ENCODE results near the gene PRPSAP1.

PRPSAP1 gene

DNA sequence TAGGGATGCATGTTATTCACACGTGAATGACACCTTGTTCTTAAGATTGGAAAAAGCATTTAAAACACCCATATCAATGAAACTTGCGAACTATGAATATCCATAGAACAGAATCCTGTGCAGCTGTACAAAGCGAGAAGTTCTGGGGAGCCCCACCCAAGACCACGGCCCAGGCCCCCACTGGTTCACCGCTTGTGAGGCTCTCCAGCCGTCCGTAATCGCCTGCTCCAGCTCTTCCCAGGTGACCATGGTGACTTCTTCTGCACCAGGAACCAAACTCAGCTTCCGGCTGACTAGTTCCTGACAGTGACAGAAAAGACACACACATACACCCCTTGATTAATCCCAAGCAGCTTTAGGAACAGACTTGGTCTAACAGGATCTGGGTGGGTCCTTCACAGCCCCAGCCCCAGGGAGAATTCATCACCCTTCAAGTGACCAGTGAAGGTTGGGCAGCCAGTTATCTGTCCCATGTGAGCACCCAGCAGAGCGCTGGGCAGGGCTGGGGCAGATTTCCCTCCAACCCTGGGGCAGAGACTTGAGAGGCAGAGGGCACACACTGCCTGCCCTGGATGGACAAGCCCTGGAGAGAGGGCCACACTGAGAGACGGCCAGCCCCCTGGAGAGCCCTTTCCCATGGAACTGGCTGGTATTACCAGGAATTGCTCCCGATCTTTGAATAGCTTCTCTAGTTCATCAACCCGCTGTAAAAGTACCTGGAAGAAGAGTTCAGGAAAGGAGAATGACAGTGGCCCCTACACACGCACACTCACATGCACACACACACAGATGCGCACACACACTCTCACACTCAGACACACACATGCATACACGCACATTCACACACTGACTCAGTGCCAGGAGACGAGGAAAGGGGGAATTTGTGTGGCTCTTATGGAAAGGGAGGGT, 49.2 kb downstream of the PRPSAP1 start:
- no peak for DNase-seq (ENCODE audit: low read depth)
- TF ChIP-seq, protein P1, sequence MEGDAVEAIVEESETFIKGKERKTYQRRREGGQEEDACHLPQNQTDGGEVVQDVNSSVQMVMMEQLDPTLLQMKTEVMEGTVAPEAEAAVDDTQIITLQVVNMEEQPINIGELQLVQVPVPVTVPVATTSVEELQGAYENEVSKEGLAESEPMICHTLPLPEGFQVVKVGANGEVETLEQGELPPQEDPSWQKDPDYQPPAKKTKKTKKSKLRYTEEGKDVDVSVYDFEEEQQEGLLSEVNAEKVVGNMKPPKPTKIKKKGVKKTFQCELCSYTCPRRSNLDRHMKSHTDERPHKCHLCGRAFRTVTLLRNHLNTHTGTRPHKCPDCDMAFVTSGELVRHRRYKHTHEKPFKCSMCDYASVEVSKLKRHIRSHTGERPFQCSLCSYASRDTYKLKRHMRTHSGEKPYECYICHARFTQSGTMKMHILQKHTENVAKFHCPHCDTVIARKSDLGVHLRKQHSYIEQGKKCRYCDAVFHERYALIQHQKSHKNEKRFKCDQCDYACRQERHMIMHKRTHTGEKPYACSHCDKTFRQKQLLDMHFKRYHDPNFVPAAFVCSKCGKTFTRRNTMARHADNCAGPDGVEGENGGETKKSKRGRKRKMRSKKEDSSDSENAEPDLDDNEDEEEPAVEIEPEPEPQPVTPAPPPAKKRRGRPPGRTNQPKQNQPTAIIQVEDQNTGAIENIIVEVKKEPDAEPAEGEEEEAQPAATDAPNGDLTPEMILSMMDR (IDR thresholded peaks at IDR 0.05; ENCODE audit: low read depth, low read length): no peak
- TF ChIP-seq, protein P2, sequence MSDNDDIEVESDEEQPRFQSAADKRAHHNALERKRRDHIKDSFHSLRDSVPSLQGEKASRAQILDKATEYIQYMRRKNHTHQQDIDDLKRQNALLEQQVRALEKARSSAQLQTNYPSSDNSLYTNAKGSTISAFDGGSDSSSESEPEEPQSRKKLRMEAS (IDR thresholded peaks at IDR 0.05; ENCODE audit: low read depth, low read length): no peak
- no peak for TF ChIP-seq MYC (IDR thresholded peaks at IDR 0.05; ENCODE audit: low read depth, low read length)
- no peak for TF ChIP-seq POLR2A (IDR thresholded peaks at IDR 0.05; ENCODE audit: extremely low read depth, insufficient read length)
- no peak overlapping the region for H3K4me3 ChIP-seq (ENCODE audit: low read depth, low read length)

DNA sequence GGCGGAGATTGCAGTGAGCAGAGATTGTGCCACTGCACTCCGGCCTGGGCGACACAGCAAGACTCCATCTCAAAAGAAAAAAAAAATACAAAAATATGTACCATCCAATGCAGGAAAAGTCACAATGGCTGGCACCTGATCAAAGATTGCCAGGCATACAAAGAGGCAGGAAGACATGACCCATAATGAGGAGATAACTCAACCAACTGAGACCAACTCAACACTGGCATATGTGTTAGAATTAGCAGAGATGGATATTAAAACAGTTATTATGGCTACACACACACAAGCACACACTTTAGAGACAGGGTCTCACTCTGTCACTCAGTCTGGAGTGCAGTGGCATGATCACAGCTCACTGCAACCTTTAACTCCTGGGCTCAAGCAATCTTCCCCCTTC, 56.3 kb downstream of the PRPSAP1 start:
- no peak overlapping the region for H3K4me3 ChIP-seq (ENCODE audit: low read depth, low read length)
- TF ChIP-seq, protein P1 (IDR thresholded peaks at IDR 0.05; ENCODE audit: low read depth, low read length): no peak
- no peak for TF ChIP-seq POLR2A (IDR thresholded peaks at IDR 0.05; ENCODE audit: extremely low read depth, insufficient read length)
- TF ChIP-seq MYC (IDR thresholded peaks at IDR 0.05; ENCODE audit: low read depth, low read length): no peak
- TF ChIP-seq, protein P2 (IDR thresholded peaks at IDR 0.05; ENCODE audit: low read depth, low read length): no peak
- DNase-seq (ENCODE audit: low read depth): no peak

DNA sequence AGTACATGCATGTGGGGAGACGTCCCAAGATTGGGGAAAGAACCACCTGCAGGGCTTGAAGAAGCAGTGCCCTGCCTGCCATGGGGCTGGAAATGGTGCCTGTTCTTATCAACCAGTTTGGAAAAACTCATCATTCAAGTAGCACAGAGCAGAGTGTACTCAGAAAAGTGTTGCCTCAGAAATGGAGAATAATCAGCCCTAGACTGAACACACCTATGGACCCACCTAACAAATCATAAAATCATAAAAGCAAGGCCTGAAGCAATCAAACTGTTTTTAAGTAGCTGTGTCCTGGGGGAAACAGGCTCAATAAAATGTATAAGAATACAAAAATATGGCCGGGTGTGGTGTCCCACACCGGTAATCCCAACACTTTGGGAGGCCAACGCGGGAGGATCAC, 56.8 kb downstream of the PRPSAP1 start:
- H3K4me3 ChIP-seq (ENCODE audit: low read depth, low read length): no peak overlapping the region
- DNase-seq (ENCODE audit: low read depth): no peak
- TF ChIP-seq POLR2A (IDR thresholded peaks at IDR 0.05; ENCODE audit: extremely low read depth, insufficient read length): no peak
- TF ChIP-seq MYC (IDR thresholded peaks at IDR 0.05; ENCODE audit: low read depth, low read length): no peak
- TF ChIP-seq, protein P2 (IDR thresholded peaks at IDR 0.05; ENCODE audit: low read depth, low read length): no peak
- TF ChIP-seq, protein P1 (IDR thresholded peaks at IDR 0.05; ENCODE audit: low read depth, low read length): no peak

DNA sequence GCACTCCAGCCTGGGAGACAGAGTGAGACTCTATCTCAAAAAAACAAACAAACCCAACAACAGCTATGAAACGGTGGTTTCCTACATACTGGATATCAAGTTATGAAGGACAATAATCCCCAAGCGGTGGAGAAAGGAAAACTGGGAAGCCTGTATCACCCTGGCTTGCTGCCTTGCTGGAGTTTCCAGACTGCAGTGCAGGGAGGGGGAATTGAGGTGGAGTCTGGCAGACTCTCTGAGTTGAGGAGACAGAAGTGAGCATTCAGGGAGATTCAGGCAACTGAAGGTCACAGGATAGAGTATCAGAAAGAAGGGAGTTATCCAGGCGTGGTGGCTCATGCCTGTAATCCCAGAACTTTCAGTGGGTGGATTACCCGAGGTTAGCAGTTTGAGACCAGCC, 57.5 kb downstream of the PRPSAP1 start:
- DNase-seq (ENCODE audit: low read depth): no peak
- TF ChIP-seq, protein P2 (IDR thresholded peaks at IDR 0.05; ENCODE audit: low read depth, low read length): no peak
- TF ChIP-seq MYC (IDR thresholded peaks at IDR 0.05; ENCODE audit: low read depth, low read length) (no peak), POLR2A (IDR thresholded peaks at IDR 0.05; ENCODE audit: extremely low read depth, insufficient read length) (no peak)
- TF ChIP-seq, protein P1 (IDR thresholded peaks at IDR 0.05; ENCODE audit: low read depth, low read length): no peak
- no peak overlapping the region for H3K4me3 ChIP-seq (ENCODE audit: low read depth, low read length)

DNA sequence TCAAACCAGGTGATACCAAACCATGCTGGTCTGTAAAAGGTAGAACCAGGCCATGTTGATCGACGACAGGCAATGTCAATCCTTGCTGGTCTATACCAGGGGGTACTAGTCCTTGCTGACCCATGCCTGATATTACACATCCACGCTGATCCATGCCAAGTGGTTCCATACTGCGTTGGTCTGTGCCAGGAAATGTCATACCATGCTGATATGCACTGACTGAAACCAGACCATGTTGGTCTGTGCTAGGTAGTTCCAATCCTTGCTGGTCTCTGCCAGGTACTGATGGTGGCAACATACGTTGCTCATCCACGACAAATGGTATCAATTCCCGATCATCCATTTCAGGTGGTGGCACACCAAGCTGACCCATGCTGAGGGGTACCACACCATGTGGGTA, 60.6 kb downstream of the PRPSAP1 start:
- no peak for DNase-seq (ENCODE audit: low read depth)
- no peak for TF ChIP-seq POLR2A (IDR thresholded peaks at IDR 0.05; ENCODE audit: extremely low read depth, insufficient read length)
- TF ChIP-seq MYC (IDR thresholded peaks at IDR 0.05; ENCODE audit: low read depth, low read length): no peak
- TF ChIP-seq, protein P2 (IDR thresholded peaks at IDR 0.05; ENCODE audit: low read depth, low read length): no peak
- TF ChIP-seq, protein P1 (IDR thresholded peaks at IDR 0.05; ENCODE audit: low read depth, low read length): no peak
- H3K4me3 ChIP-seq (ENCODE audit: low read depth, low read length): no peak overlapping the region

All from NB4 (cell line).